ENCODE measurements around the gene NAA10.

The NAA10 gene

DNA sequence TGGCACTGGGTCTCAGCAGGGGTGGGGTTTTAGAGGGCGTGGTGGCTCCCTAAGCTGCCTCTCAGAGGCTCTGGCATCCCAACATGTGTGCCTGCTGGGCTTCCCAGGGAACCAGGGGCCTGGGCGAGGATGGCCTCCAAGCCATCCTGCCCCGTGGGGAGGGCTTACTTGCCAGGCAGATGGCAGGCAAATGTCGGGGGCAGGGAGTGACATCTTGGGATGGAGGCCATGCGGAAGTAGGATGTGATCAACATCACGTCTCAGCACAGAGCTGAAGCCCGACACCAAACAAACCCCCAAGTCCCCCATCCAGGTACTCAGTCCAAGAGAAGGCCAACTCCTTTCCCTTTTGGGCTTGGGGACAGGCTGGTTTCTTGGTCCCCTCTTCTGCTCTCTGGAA is 53.6 kb downstream of the NAA10 start:
- DNase-seq, result no peak

DNA sequence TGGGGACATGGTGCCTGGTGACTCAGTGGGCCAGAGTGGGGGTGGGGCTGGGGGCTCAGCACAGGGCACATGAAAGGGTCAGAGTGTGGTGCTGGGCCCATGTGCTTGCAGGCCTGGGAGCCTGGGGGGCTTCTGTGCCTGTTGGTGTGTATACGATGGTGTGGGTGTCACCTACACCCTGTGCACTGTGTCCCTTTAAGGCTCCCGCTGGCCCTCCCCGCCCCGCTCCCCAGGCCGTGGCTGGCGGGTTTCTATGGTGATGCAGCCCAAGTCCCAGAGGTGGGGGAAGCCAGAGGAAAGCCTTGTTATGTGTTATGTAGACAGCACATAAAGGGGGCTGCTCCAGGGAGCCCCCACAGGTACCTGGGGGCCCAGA is 54.4 kb downstream of the NAA10 start:
- DNase-seq, result no peak

DNA sequence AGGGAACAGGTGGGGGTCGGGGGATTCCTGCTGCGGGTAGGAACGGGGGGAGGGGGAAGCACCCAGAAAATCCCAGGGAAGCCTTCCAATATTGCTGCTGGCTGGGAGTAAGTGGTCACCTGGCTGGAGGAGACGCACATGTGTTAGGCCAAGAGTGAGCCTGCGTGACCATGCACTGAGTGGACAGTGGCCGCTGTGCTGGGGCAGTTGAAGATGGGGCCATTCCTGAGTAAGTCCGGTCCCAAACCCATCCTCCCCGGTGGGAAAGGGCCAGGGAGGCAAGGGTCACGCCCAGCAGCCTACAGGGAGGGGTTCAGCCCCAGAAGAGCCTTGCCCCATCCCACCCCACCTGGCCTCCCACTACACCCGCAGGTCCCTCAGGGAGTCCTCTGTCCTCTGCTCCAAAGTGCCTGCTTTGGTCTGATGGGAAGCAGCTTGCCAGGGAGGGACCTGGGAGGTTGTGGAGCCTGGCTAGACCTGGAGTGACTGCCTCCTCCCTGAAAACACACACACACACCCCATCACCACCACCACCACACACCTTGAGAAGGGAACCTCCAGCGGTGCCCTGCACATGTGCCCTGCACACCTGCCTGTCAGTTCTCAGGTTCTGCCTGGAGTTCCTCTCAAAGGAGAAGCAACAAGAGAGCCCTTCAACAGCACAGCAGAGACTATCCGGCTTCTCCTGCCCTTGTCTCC is 54.9 kb downstream of the NAA10 start:
- no peak for DNase-seq

Measured in NCI-H1048 (cell line).